BE2C (cell line): Measurements from ENCODE around the gene BCKDHB.
"Not testable (repeated sequence)": the region's sequence is repeated elsewhere in the genome, so short reads cannot be mapped to it uniquely, and the experiment has no call there.

Experiments
- DNase-seq: peaks from one replicate; pipeline ENCODE4 v3.0.0-alpha.2; 2020
- H3K27me3 ChIP-seq: fragments of 250-450 bp; sonication (Bioruptor Pico); 2 replicates; pipeline ENCODE4 v1.5.1; 2020; ENCODE audit warnings: mild to moderate bottlenecking
- H3K36me3 ChIP-seq: fragments of 250-450 bp; sonication (Bioruptor Pico); 2 replicates; pipeline ENCODE4 v1.5.1; 2020; ENCODE audit warnings: mild to moderate bottlenecking
- H3K4me1 ChIP-seq: fragments of 250-450 bp; sonication (Bioruptor Pico); 2 replicates; pipeline ENCODE4 v1.5.1; 2020
- H3K4me3 ChIP-seq: 2 replicates; pipeline ENCODE4 v1.5.1; 2011; ENCODE audit warnings: low read depth, low read length
- H3K9me3 ChIP-seq: fragments of 250-450 bp; sonication (Bioruptor Pico); 2 replicates; pipeline ENCODE4 v1.5.1; 2020
- TF ChIP-seq, protein P1 (sequence below): IDR thresholded peaks from 2 replicates; pipeline ENCODE4 v1.5.1; 2012; ENCODE audit warnings: mild to moderate bottlenecking, low read depth, low read length

BCKDHB gene

DNA sequence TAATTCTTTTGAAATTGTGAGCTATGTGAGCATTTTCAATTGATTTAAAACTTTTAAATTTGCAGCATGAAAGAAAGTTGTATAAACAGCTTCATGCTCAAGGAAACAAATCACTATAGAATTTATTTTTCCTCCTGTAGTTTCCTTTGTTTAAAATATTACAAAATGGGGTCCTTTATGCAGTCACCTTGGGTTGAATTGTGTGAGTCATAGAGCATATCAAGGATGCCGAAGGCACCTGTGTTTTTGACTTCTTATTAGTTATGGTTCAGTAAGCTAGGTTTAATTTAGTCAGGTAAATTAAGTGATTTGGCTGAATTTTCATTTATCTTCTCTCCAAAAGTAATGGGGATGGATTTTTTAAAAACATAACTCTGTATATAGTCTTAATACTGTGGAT lies 96.8 kb downstream of the BCKDHB start:
- Histone ChIP-seq H3K4me3 (no peak overlapping the region), H3K4me1 (peaks cover 4% of the 10 kb centered on the region; the same call in 1 of the 2 replicates), H3K9me3 (no peaks in the 10 kb centered on the region), H3K27me3 (no peaks in the 10 kb centered on the region), H3K36me3 (no peaks in the 10 kb centered on the region; the same call in 1 of the 2 replicates)
- no peak for DNase-seq
- TF ChIP-seq, protein P1, sequence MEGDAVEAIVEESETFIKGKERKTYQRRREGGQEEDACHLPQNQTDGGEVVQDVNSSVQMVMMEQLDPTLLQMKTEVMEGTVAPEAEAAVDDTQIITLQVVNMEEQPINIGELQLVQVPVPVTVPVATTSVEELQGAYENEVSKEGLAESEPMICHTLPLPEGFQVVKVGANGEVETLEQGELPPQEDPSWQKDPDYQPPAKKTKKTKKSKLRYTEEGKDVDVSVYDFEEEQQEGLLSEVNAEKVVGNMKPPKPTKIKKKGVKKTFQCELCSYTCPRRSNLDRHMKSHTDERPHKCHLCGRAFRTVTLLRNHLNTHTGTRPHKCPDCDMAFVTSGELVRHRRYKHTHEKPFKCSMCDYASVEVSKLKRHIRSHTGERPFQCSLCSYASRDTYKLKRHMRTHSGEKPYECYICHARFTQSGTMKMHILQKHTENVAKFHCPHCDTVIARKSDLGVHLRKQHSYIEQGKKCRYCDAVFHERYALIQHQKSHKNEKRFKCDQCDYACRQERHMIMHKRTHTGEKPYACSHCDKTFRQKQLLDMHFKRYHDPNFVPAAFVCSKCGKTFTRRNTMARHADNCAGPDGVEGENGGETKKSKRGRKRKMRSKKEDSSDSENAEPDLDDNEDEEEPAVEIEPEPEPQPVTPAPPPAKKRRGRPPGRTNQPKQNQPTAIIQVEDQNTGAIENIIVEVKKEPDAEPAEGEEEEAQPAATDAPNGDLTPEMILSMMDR: no peak

- Histone ChIP-seq H3K36me3 (no peaks in the 10 kb centered on the region; the same call in 1 of the 2 replicates), H3K4me3 (no peak overlapping the region), H3K27me3 (no peaks in the 10 kb centered on the region), H3K9me3 (no peaks in the 10 kb centered on the region), H3K4me1 (peaks cover 22% of the 10 kb centered on the region)
- TF ChIP-seq, protein P1: no peak
- no peak for DNase-seq
Observed at GRCh38 chr6:80205404-80205803, 98.9 kb downstream of the BCKDHB start.

GRCh38 chr6:80206758-80207157 lies 100.3 kb downstream of the BCKDHB start:
- Histone ChIP-seq H3K4me1 (peaks cover 28% of the 10 kb centered on the region), H3K36me3 (no peaks in the 10 kb centered on the region), H3K27me3 (no peaks in the 10 kb centered on the region), H3K4me3 (no peak overlapping the region), H3K9me3 (no peaks in the 10 kb centered on the region)
- no peak for DNase-seq
- TF ChIP-seq, protein P1: no peak

DNA sequence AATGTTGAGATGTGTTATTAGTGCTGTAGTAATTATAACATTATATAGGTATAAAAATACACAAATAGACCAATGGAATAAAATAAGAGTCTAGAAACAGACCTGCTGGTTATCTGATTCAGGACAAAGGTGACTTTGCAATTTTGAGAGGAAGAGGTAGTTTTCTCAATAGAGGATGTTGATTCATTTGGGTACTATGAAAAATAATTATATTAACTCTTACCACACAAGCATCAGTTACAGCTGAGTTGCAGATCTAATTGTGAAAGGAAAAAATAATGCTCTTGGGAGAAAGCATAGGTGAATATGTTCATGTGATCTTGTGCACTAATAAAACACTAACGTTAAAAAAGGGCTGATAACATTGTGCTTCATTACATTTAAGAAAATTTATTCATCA lies 103.0 kb downstream of the BCKDHB start:
- TF ChIP-seq, protein P1: no peak
- no peaks in the 10 kb centered on the region for H3K36me3 ChIP-seq
- DNase-seq: no peak
- H3K27me3 ChIP-seq: no peaks in the 10 kb centered on the region
- peaks cover 40% of the 10 kb centered on the region for H3K4me1 ChIP-seq
- no peak overlapping the region for H3K4me3 ChIP-seq
- no peaks in the 10 kb centered on the region for H3K9me3 ChIP-seq

DNA sequence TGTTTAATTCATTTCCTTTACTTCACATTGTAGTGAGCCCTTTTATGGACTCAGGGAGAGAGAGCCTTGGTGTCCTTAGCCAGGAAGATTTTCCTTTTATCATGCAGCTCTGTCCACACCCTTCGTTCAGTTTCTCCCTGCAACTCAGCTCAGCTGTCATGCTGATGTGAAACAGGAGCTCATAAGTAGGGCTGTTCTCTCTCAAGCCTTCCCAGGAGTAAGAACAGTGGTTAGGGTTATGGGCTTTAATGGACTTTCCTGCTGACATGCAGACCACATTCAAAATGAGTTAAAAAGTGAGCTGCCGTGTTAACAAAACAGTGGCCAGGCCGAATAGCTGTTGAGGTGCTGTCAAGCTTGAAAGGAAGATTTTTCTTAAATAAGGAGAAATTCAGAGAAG lies 104.1 kb downstream of the BCKDHB start:
- peak; percentile 77 for DNase-seq
- H3K36me3 ChIP-seq: no peaks in the 10 kb centered on the region
- H3K4me1 ChIP-seq: peaks cover 42% of the 10 kb centered on the region
- H3K4me3 ChIP-seq: peak overlapping the region; percentile 12; the same call in 1 of the 2 replicates
- TF ChIP-seq, protein P1: no peak
- no peaks in the 10 kb centered on the region for H3K9me3 ChIP-seq
- no peaks in the 10 kb centered on the region for H3K27me3 ChIP-seq

DNA sequence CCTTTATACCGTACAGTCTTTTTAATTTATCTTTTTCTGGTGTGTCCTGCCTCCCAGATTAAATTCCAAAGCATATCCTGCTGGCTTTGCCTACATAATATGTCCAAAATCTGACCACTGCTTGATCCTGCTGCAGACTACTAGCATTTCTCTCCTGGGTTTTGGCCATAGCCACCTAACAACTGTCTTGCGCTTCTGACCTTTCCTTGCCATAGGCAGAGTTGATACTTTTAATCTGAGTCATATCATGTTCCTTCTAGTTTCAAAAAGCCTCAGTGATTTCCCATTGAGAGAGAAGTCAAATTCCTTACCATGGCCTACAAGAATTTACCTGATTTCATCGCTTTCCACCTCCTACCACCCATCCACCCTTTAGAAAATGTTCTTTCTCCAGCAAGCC lies 104.8 kb downstream of the BCKDHB start:
- no peak for DNase-seq
- Histone ChIP-seq H3K4me1 (peaks cover 38% of the 10 kb centered on the region), H3K27me3 (no peaks in the 10 kb centered on the region), H3K36me3 (no peaks in the 10 kb centered on the region), H3K9me3 (no peaks in the 10 kb centered on the region), H3K4me3 (no peak overlapping the region)
- TF ChIP-seq, protein P1: no peak

GRCh38 chr6:80211890-80212289 lies 105.4 kb downstream of the BCKDHB start:
- H3K36me3 ChIP-seq, DNase-seq, H3K9me3 ChIP-seq, H3K27me3 ChIP-seq, H3K4me3 ChIP-seq: not testable (repeated sequence)
- H3K4me1 ChIP-seq: peaks cover 38% of the 10 kb centered on the region
